HepG2 (cell line): ENCODE measurements around the gene SBNO2. TPM values are rescaled to one million over a fixed set of nuclear protein-coding genes. Genes with fewer than 3 reads are reported as not detected.

Experiments used
- BRD4 ChIP-seq: sonication (generic); formaldehyde crosslinking; IDR thresholded peaks from 2 replicates; pipeline ENCODE4 v1.4.0; 2020; ENCODE audit warnings: missing genetic modification reagents
- GABPB1 ChIP-seq: IDR thresholded peaks from 2 replicates; pipeline ENCODE4 v1.6.1; 2016; ENCODE audit warnings: mild to moderate bottlenecking, missing genetic modification reagents, moderate library complexity, missing compliant biosample characterization
- GATA4 ChIP-seq: sonication (generic); IDR thresholded peaks from 2 replicates; pipeline ENCODE4 v1.6.1; 2016; ENCODE audit warnings: antibody characterized with exemption, low read depth, borderline replicate concordance
- HHEX ChIP-seq: IDR thresholded peaks from 2 replicates; pipeline ENCODE4 v1.6.1; 2016; ENCODE audit warnings: control low read depth
- HOXD1 ChIP-seq: sonication (generic); formaldehyde crosslinking; IDR thresholded peaks from 2 replicates; pipeline ENCODE4 v1.5.0; 2020; ENCODE audit warnings: missing genetic modification reagents
- IKZF5 ChIP-seq: IDR thresholded peaks from 2 replicates; pipeline ENCODE4 v1.6.1; 2018; ENCODE audit warnings: missing genetic modification reagents, mild to moderate bottlenecking, missing compliant biosample characterization
- MAZ ChIP-seq, 2 experiments: sonication (generic) in 1 of 2; formaldehyde crosslinking in 1 of 2; IDR thresholded peaks; 2 replicates each; pipeline versions ENCODE4 v1.5.0 to v1.6.1; 2012 to 2020; ENCODE audit warnings: low read depth in 2 of 2, mild to moderate bottlenecking in 2 of 2, borderline replicate concordance in 1 of 2, improper control_type of control experiment in 1 of 2, low read length in 1 of 2, missing genetic modification reagents in 1 of 2, moderate library complexity in 1 of 2
- NFATC3 ChIP-seq: sonication (generic); formaldehyde crosslinking; IDR thresholded peaks from 2 replicates; pipeline ENCODE4 v1.5.1; 2020; ENCODE audit warnings: mild to moderate bottlenecking, missing genetic modification reagents
- ONECUT2 ChIP-seq: sonication (generic); formaldehyde crosslinking; IDR thresholded peaks from 2 replicates; pipeline ENCODE4 v1.4.0; 2020; ENCODE audit warnings: missing genetic modification reagents
- PBX2 ChIP-seq: IDR thresholded peaks from 2 replicates; pipeline ENCODE4 v1.6.1; 2016; ENCODE audit warnings: control low read depth
- PHB2 ChIP-seq: fragments of 450-650 bp; IDR thresholded peaks from 2 replicates; pipeline ENCODE4 v1.6.1; 2018; ENCODE audit not compliant: partially characterized antibody
- PTBP1 ChIP-seq: fragments of 200-400 bp; formaldehyde crosslinking; IDR thresholded peaks from 2 replicates; pipeline ENCODE4 v1.6.1; 2018; ENCODE audit warnings: low read length, low read depth; ENCODE audit not compliant: poor library complexity, severe bottlenecking
- RARA ChIP-seq: IDR thresholded peaks from 2 replicates; pipeline ENCODE4 v1.6.1; 2016; ENCODE audit warnings: missing genetic modification reagents, missing compliant biosample characterization
- RFX1 ChIP-seq: fragments of 450-650 bp; IDR thresholded peaks from 2 replicates; pipeline ENCODE4 v1.6.1; 2017
- SIN3B ChIP-seq: fragments of 150-350 bp; IDR thresholded peaks from 2 replicates; pipeline ENCODE4 v1.6.1; 2014; ENCODE audit warnings: low read length
- ZBTB8A ChIP-seq: sonication (generic); formaldehyde crosslinking; IDR thresholded peaks from 2 replicates; pipeline ENCODE4 v1.4.0; 2020; ENCODE audit warnings: mild to moderate bottlenecking, low read depth, missing genetic modification reagents, borderline replicate concordance
- ZFAT ChIP-seq: sonication (generic); formaldehyde crosslinking; conservative IDR thresholded peaks from 2 replicates; pipeline ENCODE4 v1.8.1; 2023; ENCODE audit warnings: missing genetic modification reagents, inconsistent platforms
- ZMYM4 ChIP-seq: sonication (generic); formaldehyde crosslinking; IDR thresholded peaks from 2 replicates; pipeline ENCODE4 v1.8.1; 2023; ENCODE audit warnings: mild to moderate bottlenecking, missing genetic modification reagents
- ZNF10 ChIP-seq: sonication (generic); formaldehyde crosslinking; IDR thresholded peaks from 2 replicates; pipeline ENCODE4 v1.4.0; 2020; ENCODE audit warnings: mild to moderate bottlenecking, low read depth, missing genetic modification reagents, borderline replicate concordance
- ZNF335 ChIP-seq: sonication (generic); formaldehyde crosslinking; IDR thresholded peaks from 2 replicates; pipeline ENCODE4 v1.4.0; 2020; ENCODE audit warnings: missing genetic modification reagents
- ZNF33B ChIP-seq: sonication (generic); formaldehyde crosslinking; IDR thresholded peaks from 2 replicates; pipeline ENCODE4 v1.5.1; 2020; ENCODE audit warnings: mild to moderate bottlenecking, missing genetic modification reagents
- ZNF510 ChIP-seq: sonication (generic); formaldehyde crosslinking; IDR thresholded peaks from 2 replicates; pipeline ENCODE4 v1.4.0; 2020; ENCODE audit warnings: low read depth, mild to moderate bottlenecking, missing genetic modification reagents
- ZNF563 ChIP-seq: sonication (generic); formaldehyde crosslinking; IDR thresholded peaks from 2 replicates; pipeline ENCODE4 v1.8.0; 2022; ENCODE audit warnings: mild to moderate bottlenecking, moderate library complexity, missing genetic modification reagents
- ZNF616 ChIP-seq: sonication (generic); formaldehyde crosslinking; IDR thresholded peaks from 2 replicates; pipeline ENCODE4 v1.5.0; 2020; ENCODE audit warnings: low read depth, mild to moderate bottlenecking, missing genetic modification reagents
- ZNF709 ChIP-seq: sonication (generic); formaldehyde crosslinking; IDR thresholded peaks from 2 replicates; pipeline ENCODE4 v1.5.0; 2020; ENCODE audit warnings: mild to moderate bottlenecking, missing genetic modification reagents
- ZSCAN29 ChIP-seq: sonication (generic); formaldehyde crosslinking; conservative IDR thresholded peaks from 2 replicates; pipeline ENCODE4 v1.4.0; 2020; ENCODE audit warnings: mild to moderate bottlenecking, missing genetic modification reagents
- polyA plus RNA-seq, 8 experiments: library from polyadenylated mRNA; depleted of rRNA in 3 of 8; stranded (reverse) in 7 of 8; unstranded in 1 of 8; fragments of >200 nt; fragmentation: Illumina TruSeq in 4 of 8; extraction: Trizol in 4 of 8; gene quantifications; 2 replicates each; pipeline versions ENCODE4 v1.2.1 to v1.2.3, GENCODE V29; 2011 to 2016; ENCODE audit warnings: low read depth in 4 of 8, missing spikeins in 1 of 8, mixed read lengths in 1 of 8; ENCODE audit not compliant: insufficient read depth in 1 of 8
- total RNA-seq, 5 experiments: library from RNA; depleted of rRNA; stranded (reverse); fragments of >200 nt; fragmentation: Illumina TruSeq; extraction: Trizol; gene quantifications; 2 replicates each; pipeline ENCODE4 v1.2.3, GENCODE V29; 2016; ENCODE audit warnings: low read depth in 1 of 5
- TF ChIP-seq, protein P1 (sequence below): fragments of 450-650 bp; IDR thresholded peaks from 2 replicates; pipeline ENCODE4 v1.6.1; 2016
- TF ChIP-seq, protein P2 (sequence below): IDR thresholded peaks from 2 replicates; pipeline ENCODE4 v1.6.1; 2012; ENCODE audit warnings: low read depth, low read length, improper control_type of control experiment

Gene SBNO2
- total and polyA plus RNA-seq, 2 of the 13 experiments (the other 11 are each of a cell fraction or from before 2014, with no cell fraction given): 8.6 to 10.4 TPM

DNA sequence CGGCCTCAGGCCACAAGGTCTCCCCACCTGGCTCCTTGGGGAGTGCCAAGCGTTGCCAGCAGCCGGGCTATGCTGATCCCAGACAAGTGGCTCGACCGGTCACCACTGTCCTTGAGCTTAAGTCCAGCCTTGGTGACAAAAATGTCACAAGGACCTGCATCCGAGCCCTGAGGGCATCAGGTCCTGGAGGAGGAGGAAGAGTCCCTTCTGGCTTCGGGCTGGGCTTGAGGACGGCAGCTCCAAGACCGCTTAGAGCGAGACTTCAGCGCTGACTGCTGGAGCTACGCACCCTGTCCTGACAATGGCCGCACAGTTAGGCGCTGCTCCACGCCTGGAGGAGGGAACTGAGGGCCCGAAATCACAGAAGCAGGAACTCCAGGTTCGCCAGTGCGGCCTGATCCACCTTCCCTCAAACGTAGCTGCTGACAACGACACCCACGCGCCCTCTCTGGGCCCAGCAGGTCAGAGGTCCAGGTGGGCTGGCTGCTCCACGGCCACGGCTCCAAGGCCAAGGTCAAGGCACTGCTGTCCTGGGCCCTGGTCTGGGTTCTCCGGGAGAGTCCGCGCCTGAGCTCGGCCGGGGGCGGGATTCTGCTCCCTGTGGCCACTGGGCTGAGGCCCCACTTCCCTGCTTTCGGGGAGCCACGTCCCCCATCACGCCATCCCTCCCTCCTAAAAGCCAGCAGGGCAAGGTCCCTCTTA lies 7.0 kb downstream of the SBNO2 start (continued):
- TF ChIP-seq ZNF510 (CRISPR knock-in tag) (no peak), ZMYM4 (no peak), ZNF10 (CRISPR knock-in tag) (no peak), ZSCAN29 (CRISPR knock-in tag) (0 out of 2 replicates have a peak, but pooled peaks have one; percentile 27), NFATC3 (CRISPR knock-in tag) (no peak), PHB2 (no peak), ZNF616 (no peak), BRD4 (CRISPR knock-in tag) (no peak), ZNF709 (CRISPR knock-in tag) (no peak), HOXD1 (CRISPR knock-in tag) (no peak), IKZF5 (no peak), ONECUT2 (CRISPR knock-in tag) (no peak), HHEX (CRISPR knock-in tag) (no peak), GATA4 (no peak), ZBTB8A (CRISPR knock-in tag) (no peak), ZFAT (CRISPR knock-in tag) (no peak), RFX1 (no peak), MAZ (IDR thresholded peaks at IDR 0.05; ENCODE audit: borderline replicate concordance, low read depth, low read length) (no peak), MAZ (CRISPR knock-in tag; IDR thresholded peaks at IDR 0.05; ENCODE audit: low read depth) (no peak), SIN3B (no peak), PTBP1 (no peak), PBX2 (CRISPR knock-in tag) (no peak), ZNF335 (CRISPR knock-in tag) (no peak), GABPB1 (peak; percentile 42; the same call in 1 of the 2 replicates), ZNF563 (CRISPR knock-in tag) (no peak), ZNF33B (CRISPR knock-in tag) (no peak), RARA (peak; percentile 60)
- TF ChIP-seq, protein P1, sequence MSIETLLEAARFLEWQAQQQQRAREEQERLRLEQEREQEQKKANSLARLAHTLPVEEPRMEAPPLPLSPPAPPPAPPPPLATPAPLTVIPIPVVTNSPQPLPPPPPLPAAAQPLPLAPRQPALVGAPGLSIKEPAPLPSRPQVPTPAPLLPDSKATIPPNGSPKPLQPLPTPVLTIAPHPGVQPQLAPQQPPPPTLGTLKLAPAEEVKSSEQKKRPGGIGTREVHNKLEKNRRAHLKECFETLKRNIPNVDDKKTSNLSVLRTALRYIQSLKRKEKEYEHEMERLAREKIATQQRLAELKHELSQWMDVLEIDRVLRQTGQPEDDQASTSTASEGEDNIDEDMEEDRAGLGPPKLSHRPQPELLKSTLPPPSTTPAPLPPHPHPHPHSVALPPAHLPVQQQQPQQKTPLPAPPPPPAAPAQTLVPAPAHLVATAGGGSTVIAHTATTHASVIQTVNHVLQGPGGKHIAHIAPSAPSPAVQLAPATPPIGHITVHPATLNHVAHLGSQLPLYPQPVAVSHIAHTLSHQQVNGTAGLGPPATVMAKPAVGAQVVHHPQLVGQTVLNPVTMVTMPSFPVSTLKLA: no peak
- TF ChIP-seq, protein P2, sequence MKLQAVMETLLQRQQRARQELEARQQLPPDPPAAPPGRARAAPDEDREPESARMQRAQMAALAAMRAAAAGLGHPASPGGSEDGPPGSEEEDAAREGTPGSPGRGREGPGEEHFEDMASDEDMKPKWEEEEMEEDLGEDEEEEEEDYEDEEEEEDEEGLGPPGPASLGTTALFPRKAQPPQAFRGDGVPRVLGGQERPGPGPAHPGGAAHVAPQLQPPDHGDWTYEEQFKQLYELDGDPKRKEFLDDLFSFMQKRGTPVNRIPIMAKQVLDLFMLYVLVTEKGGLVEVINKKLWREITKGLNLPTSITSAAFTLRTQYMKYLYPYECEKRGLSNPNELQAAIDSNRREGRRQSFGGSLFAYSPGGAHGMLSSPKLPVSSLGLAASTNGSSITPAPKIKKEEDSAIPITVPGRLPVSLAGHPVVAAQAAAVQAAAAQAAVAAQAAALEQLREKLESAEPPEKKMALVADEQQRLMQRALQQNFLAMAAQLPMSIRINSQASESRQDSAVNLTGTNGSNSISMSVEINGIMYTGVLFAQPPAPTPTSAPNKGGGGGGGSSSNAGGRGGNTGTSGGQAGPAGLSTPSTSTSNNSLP: no peak
